H4 (cell line): ENCODE results near the gene VN1R5. TPM values are rescaled to one million over a fixed set of nuclear protein-coding genes. Genes with fewer than 3 reads are reported as not detected.
"Not testable (repeated sequence)": the region's sequence is repeated elsewhere in the genome, so short reads cannot be mapped to it uniquely, and the experiment has no call there.

Experiments
- DNase-seq: peaks from one replicate; pipeline ENCODE4 v3.0.0-alpha.2; 2015; ENCODE audit warnings: low spot score
- total RNA-seq: library from RNA; depleted of rRNA; stranded (reverse); fragments of >200 nt; shearing (Covaris generic); gene quantifications from 2 replicates; pipeline ENCODE4 v1.2.3, GENCODE V29; 2014

The VN1R5 gene
- total RNA-seq, 1 experiment from 2014 or later: not detected

DNA sequence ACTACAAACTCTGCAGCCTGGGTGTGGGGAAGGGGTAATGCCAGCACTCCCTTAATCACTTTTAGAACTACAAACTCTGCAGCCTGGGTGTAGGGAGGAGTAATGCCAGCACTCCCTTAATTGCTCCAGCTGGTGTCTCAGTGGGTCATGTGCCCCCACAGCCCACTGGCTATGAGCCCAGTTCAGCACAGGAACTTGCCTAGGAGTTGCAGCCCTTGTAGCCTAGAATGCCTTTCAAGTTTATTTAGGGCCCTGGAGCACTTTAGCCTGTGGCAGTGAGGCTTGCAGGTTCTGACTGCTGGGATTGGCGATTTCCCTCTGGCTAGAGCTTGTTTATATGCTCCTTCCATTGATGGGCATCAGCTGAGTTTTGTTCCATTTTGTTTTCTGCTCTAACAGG lies 17.1 kb downstream of the VN1R5 start:
- DNase-seq: no peak

GRCh38 chr1:247274605-247275256 lies 18.9 kb downstream of the VN1R5 start:
- DNase-seq: no peak

GRCh38 chr1:247277191-247277590 lies 21.3 kb downstream of the VN1R5 start:
- no peak for DNase-seq

GRCh38 chr1:247281001-247281574 lies 25.2 kb downstream of the VN1R5 start:
- DNase-seq: no peak

DNA sequence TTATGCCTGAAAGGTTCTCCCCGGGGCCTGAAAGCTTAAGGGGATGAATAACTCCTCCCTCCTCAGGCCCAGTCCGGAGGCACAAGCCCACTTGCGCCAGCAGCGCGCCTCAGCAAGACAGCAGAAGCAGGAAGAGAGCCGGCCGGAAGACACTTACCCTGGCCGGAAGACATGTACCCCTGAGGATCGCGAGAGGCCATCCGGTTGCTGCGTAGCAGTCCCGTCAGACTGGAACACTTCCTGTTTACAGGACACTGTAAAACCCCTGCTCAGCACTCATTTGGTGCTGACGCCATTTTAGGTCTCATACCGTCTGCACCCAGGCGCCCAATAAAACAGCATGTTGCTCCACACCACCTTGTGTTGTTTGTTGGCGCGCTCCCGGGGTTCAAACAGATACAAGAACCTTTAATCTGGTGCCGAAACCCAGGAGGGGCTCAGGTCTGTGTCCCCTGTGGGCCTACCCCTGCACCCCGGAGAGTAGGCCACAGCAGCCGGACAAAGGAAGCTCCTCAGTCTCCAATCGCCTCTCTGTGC lies 30.3 kb downstream of the VN1R5 start:
- no peak for DNase-seq

DNA sequence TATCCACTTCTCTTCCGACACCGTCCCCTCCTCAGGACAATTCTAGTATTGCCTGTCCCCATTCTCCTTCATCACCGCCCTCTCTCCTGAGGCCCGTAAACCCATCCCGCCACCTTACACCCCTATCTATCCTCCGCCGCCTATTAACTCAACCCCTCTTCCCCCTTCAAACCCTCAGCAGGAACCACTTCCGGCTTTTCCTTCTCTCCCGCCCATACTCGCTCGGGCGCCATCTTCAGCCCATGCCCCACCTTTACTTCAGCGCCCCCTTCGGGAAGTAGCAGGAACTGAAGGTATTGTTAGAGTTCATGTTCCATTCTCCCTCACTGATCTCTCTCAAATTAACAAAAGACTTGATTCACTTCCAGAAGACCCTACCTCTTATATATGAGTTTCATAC lies 31.6 kb downstream of the VN1R5 start:
- DNase-seq: no peak

GRCh38 chr1:247288341-247288740 lies 32.5 kb downstream of the VN1R5 start:
- no peak for DNase-seq

DNA sequence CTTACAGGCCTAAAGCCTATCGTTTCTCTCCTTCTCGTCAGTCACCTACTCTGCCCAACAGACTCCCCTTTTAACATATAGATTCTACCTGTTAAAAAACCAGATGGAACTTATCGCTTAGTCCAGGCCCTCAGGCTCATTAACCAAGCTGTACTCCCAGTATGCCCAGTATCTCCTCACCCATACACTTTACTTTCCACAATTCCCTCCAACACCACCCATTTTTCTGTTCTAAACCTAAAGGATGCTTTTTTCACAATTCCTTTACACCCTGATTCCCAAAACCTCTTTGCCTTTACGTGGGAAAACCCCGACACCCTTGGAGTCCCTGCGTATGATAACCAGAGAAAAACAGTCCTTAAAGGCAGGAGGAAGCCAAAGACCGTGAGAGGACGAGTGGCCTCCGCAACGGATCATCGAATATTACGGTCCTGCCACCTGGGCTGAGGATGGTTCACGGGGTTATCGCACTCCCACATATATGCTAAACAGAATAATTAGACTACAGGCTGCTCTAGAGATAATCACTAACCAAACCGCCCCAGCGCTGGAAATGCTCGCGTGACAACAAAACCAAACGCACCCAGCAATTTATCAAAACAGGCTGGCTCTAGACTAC lies 33.5 kb downstream of the VN1R5 start:
- not testable (repeated sequence) for DNase-seq

- no peak for DNase-seq
Measured at GRCh38 chr1:247290576-247290975, 34.7 kb downstream of the VN1R5 start.

DNA sequence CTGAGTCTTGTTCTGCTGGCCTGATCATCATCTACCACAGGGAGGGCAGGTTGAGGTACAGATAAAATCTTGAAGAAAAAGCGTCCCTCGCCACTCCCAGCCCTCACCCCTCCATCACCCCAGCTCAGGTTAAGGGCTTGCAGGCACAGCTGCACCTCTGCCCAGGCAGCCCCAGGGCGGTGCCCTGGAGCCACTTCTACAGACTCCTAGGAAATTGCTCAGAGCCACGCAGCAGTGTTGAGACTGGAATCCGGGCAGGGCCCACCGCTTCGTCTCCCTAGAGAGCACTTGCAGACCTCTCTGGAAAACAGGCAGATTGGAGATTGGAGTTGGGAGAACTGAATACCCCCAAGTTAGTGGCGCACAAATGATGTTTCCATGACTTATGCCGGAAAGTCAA lies 35.3 kb downstream of the VN1R5 start:
- no peak for DNase-seq

GRCh38 chr1:247291833-247292561 lies 36.1 kb downstream of the VN1R5 start:
- no peak for DNase-seq

GRCh38 chr1:247293047-247293446 lies 37.2 kb downstream of the VN1R5 start:
- DNase-seq: no peak

GRCh38 chr1:247294282-247294681 lies 38.4 kb downstream of the VN1R5 start:
- DNase-seq: no peak

- DNase-seq: no peak
Measured at GRCh38 chr1:247295274-247295684, 39.4 kb downstream of the VN1R5 start.

- no peak for DNase-seq
Measured at GRCh38 chr1:247295746-247296145, 39.9 kb downstream of the VN1R5 start.

GRCh38 chr1:247296599-247297180 lies 40.8 kb downstream of the VN1R5 start:
- DNase-seq: no peak

- DNase-seq: no peak
Measured at GRCh38 chr1:247297263-247298123, 41.6 kb downstream of the VN1R5 start.

GRCh38 chr1:247298124-247298481 lies 42.2 kb downstream of the VN1R5 start:
- no peak for DNase-seq

- DNase-seq: no peak
Measured at GRCh38 chr1:247298701-247299100, 42.8 kb downstream of the VN1R5 start.

DNA sequence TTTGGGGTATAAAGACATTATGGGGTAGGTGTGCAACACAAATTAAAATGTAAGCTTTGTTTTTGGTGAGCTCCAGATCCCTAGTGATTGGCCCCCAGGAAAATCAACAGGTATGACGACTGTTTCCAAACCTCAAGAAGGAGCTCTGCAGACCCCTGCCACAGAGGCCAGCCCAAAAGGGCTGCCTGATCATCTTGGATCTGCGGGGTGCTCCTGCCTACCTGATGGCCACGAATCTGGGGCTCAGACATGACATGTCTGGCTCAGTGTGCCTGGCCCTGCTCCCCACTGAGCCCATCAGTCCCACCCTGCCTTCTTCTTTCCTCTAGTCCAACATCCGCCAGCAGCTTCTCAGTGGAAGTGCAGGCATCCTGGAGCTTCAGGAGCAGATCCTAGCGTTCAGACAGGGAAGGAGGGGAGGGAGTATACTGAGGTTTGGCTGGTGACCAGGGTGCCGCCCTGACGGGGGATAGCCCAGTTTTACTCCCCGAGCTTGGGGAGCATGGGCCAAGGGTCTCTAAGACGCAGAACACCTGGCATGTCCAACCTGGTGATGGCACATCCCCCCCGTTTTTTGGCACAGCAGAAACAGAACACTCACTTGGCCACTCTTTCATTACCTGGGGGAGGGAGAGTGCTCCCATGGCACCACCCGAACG lies 44.0 kb downstream of the VN1R5 start:
- DNase-seq: no peak
